CD4-positive, alpha-beta T cell treated with Interleukin-4 for 1 hour (primary cell): ENCODE results near the gene NANOS3.

ENCODE experiments used
- DNase-seq, 2 donors: peaks; one replicate each; pipeline ENCODE4 v3.0.0-alpha.2; 2020 to 2022

The NANOS3 gene

DNA sequence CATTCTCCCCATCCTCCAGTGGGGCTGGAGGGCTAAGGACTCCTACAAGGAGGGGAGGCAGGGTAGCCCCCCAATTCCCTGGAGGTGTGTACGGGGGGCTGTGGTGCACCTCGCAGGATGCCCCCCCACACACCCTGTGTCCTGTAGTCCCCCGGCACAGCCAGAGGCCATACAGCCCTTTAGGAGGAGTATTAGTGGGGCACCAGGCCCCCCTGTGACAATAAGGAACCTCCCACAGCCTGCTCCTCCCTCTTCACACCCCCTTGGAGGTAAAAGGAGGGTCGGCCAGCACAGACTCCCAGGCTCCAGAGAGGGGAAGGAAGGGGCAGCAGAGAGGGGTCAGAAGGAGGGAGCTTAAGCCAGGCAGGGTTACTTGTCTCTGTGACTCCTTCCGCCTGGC lies at the start of gene NANOS3:
Gene NANOS3 (plus strand): TSS at position 301 of the 400 bp plus-strand sequence. CDS start 115 bp downstream, outside the sequence.
- no peak for DNase-seq

- peak in 1 of 2 donors; percentile 31 for DNase-seq
These were observed 49.3 kb upstream of the NANOS3 start for GRCh38 chr19:13827656-13828055.

DNA sequence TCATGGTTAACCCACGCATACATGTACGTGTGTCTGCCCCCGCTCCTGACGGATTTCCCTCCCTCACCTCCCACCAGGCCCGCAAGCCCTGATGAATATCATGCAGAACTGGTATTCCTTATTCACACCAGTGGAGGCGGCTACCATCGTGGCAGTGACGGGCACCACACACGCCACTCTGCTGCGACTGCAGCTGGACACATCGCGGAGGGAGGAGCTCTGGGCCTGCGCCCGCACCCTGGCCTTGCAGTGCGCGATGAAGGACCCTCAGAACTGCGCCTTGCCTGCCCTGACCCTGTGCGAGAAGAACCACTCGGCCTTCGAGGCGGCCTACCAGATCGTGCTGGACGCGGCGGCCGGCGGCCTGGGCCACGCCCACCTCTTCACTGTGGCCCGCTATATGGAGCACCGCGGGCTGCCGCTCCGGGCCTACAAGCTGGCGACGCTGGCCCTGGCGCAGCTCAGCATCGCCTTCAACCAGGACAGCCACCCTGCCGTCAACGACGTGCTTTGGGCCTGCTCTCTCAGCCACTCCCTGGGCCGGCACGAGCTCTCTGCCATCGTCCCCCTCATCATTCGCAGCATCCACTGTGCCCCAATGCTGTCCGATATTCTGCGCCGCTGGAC lies 46.7 kb upstream of the NANOS3 start:
- peak; percentile 65 to 69 for DNase-seq

DNA sequence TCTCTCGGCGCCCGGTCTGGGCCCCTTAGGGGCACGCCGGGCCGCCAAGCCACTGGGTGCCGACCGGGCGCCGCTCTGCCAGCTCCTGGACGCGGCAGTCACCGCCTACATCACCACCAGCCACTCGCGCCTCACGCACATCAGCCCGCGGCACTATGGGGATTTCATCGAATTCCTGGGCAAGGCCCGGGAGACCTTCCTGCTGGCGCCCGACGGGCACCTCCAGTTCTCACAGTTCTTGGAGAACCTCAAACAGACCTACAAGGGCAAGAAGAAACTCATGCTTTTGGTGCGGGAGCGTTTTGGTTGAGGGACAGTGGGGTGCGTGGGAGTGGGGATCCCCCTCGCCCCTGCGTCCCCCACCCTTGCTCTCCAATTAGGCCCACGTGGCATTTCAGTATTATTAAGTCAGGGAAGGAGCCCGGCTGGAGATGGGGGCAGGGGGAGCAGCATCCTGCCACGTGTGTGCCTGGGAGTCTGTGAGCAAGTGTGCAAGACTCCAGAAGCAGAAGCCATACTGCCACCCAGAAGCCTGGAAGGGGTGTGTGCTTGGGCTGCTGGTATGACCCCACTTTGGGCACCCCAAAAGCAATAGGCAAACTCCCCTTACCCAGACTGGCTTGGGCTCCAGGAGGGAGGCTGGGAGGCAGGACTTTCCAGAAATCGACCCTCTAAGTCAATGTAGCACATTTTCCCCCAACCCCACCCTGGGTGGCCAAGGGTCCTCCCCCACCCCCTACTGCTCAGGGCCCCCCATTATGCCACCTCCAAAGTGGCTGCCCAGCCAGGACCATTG lies 46.0 kb upstream of the NANOS3 start:
- peak; percentile 80 for DNase-seq

GRCh38 chr19:13831537-13832467 lies 45.1 kb upstream of the NANOS3 start:
- DNase-seq = peak; percentile 73 to 75

DNA sequence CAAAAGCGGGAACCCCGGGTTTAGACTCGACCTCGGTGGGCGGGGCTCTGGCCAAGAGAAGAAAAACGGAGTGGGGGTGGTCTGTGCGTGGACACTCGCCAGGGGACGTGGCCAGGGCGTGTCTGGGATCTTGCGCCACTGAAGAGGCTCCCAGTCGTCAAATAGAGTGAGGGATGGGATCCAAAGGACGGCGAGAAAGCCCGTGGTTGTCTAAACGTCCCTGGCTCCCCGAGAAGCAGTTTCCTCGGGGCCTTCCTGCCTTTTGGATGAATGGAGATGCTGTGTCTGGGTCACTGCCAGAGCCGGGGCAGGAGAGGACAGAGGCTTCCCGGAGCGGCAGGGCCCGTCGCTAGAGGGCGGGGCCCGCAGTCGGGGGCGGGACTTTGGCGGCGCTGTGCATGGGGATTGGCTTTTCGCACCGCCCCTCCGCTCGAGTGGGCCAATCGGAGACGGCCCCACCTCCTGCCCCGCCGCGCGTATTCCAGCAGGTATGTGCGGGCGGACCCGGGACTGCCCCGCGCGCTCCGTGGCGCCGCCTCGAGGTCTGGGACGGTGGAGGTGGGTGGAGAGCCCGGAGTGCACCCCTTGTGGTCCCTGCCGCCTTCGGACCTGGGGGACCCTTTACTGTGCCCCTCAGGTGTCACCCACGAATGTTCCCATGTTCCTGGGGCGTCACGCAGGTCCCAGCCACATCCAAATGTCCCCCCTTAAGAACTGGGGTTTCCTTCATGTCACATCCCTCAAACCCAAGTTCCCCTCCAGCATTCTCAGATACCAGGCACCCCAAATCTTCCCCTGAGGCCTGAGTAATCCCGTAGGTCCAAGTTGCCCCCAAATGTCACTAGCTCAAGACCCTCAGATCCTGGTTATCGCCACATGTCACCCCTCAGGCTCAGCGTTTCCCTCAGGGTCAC lies 43.3 kb upstream of the NANOS3 start:
- peak; percentile 96 for DNase-seq

- DNase-seq = peak; percentile 38 to 64
These were observed 42.5 kb upstream of the NANOS3 start for GRCh38 chr19:13834244-13835069.

GRCh38 chr19:13835791-13836723 lies 40.9 kb upstream of the NANOS3 start:
- DNase-seq = peak; percentile 70 to 71

DNA sequence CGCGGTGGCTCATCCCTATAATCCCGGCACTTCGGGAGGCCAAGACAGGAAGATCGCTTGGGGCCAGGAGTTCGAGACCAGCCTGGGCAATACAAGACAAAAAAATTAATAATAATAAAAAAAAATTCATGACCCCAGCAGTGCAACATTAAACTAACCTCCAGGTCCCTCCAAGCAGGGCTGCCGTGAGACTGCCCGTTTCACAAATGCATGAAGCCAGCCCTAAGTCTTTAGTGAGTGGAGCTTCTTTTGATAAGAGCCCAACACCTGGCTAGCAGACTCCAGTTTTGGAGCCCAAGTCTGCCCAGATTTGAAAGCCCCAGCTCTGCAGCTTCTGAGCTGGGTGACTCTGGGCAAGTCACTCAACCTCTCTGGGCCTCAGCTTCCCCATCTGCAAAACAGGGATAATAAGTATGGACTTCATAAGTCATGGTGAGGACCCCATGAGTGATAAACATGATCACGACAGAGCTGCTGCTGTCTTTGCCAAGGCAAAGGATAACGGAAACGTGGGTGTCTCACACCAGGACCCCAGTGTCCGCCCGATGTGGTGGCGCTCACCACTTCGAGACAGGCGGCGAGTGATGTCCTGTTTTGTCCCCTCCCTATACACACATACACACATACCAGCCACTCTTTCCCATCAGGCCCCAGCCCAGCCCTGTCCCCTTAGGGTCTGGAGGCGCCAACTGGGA lies 38.4 kb upstream of the NANOS3 start:
- no peak for DNase-seq

- DNase-seq = peak; percentile 89 to 91
These were observed 37.6 kb upstream of the NANOS3 start for GRCh38 chr19:13839130-13839937.

- DNase-seq = no peak
These were observed 37.0 kb upstream of the NANOS3 start for GRCh38 chr19:13839938-13840304.

GRCh38 chr19:13840305-13841085 lies 36.4 kb upstream of the NANOS3 start:
- DNase-seq = peak; percentile 79

- peak; percentile 72 to 76 for DNase-seq
These were observed 35.6 kb upstream of the NANOS3 start for GRCh38 chr19:13841086-13841961.

GRCh38 chr19:13841962-13842290 lies 35.0 kb upstream of the NANOS3 start:
- DNase-seq = peak in 1 of 2 donors; percentile 65

- peak; percentile 91 to 92 for DNase-seq
These were observed 34.4 kb upstream of the NANOS3 start for GRCh38 chr19:13842291-13843103.
